HepG2 (cell line): ENCODE data around the gene KCNIP4. TPM values are rescaled to one million over a fixed set of nuclear protein-coding genes. Genes with fewer than 3 reads are reported as not detected.

Experiments
- ATAC-seq: fragments of 200-7000 bp; cut with Tn5 transposase; 3 replicates; pipeline ENCODE4 v1.9.1; 2020; ENCODE audit warnings: mild to moderate bottlenecking, moderate library complexity
- BruUV-seq: library from RNA; stranded (reverse); fragments of 400-500 nt; replicated peaks from 2 replicates; lab custom pipeline; 2021; lab: Mats Ljungman, UMichigan
- CTCF ChIA-PET: fragments of 300-600 bp; formaldehyde crosslinking; extraction: SDS; loops from one replicate; lab custom pipeline; 2021; ENCODE audit warnings: low total read pairs, inconsistent platforms, low intra/inter-chr PET ratio; lab: Yijun Ruan, JAX
- POLR2A ChIA-PET: fragments of 350-600 bp; sonication (Branson Sonifier 250); formaldehyde crosslinking; loops from one replicate; lab custom pipeline; 2020; ENCODE audit warnings: antibody characterized with exemption, inconsistent platforms; lab: Yijun Ruan, JAX
- DNase-seq: peaks from one replicate; pipeline ENCODE4 v3.0.0-alpha.2; 2015; ENCODE audit warnings: low spot score
- FAIRE-seq: peaks from 3 replicates; lab custom pipeline; 2011; peaks lifted over from hg19 to GRCh38; lab: Jason Lieb, UNC
- H2AFZ ChIP-seq: one replicate; pipeline ENCODE4 v1.6.1; 2011; ENCODE audit warnings: low read length, inconsistent platforms
- H3K27ac ChIP-seq: fragments of 300-600 bp; 3 replicates; pipeline ENCODE4 v1.8.0; 2011; ENCODE audit warnings: mixed run types, mild to moderate bottlenecking, mixed read lengths, low read length, inconsistent platforms; ENCODE audit not compliant: insufficient read depth; ENCODE audit errors: extremely low read length
- H3K27me3 ChIP-seq, 2 experiments: fragments of 200-600 bp in 1 of 2; 2 replicates in 1 of 2; 3 replicates in 1 of 2; pipeline versions ENCODE4 v1.6.0 to v1.8.0; 2011; ENCODE audit warnings: low read length in 2 of 2, mild to moderate bottlenecking in 2 of 2, moderate library complexity in 2 of 2, inconsistent platforms in 1 of 2; ENCODE audit not compliant: insufficient read depth in 2 of 2, control insufficient read depth in 1 of 2
- H3K36me3 ChIP-seq, 2 experiments: fragments of 200-600 bp in 1 of 2; replicated peaks in 1 of 2; 2 replicates in 1 of 2; 3 replicates in 1 of 2; pipeline versions ENCODE4 v1.5.1 to v1.8.0; 2011; ENCODE audit warnings: low read length in 2 of 2, inconsistent platforms in 1 of 2; ENCODE audit not compliant: insufficient read depth in 2 of 2, control insufficient read depth in 1 of 2
- H3K4me1 ChIP-seq: 2 replicates; pipeline ENCODE4 v1.5.1; 2012; ENCODE audit warnings: low read length, inconsistent platforms; ENCODE audit not compliant: insufficient read depth
- H3K4me2 ChIP-seq: 2 replicates; pipeline ENCODE4 v1.6.0; 2011; ENCODE audit warnings: low read depth, low read length, inconsistent platforms
- H3K4me3 ChIP-seq, 3 experiments: fragments of 200-600 bp in 1 of 3; sonication (generic), shearing (Covaris generic) in 1 of 3; replicated peaks in 1 of 3; 2 replicates each; pipeline ENCODE4 v1.5.1; 2011 to 2016; ENCODE audit warnings: low read length in 3 of 3, inconsistent platforms in 2 of 3, low read depth in 2 of 3, mild to moderate bottlenecking in 2 of 3, control low read depth in 1 of 3, mixed read lengths in 1 of 3; ENCODE audit not compliant: insufficient read depth in 1 of 3
- H3K79me2 ChIP-seq: one replicate; pipeline ENCODE4 v1.6.1; 2011; ENCODE audit warnings: low read length, inconsistent platforms; ENCODE audit not compliant: insufficient read depth
- H3K9ac ChIP-seq: 2 replicates; pipeline ENCODE4 v1.6.0; 2011; ENCODE audit warnings: mild to moderate bottlenecking, low read depth, low read length, inconsistent platforms; ENCODE audit not compliant: insufficient read depth
- H3K9me3 ChIP-seq: 2 replicates; pipeline ENCODE4 v1.5.1; 2012; ENCODE audit warnings: mild to moderate bottlenecking, low read length
- H4K20me1 ChIP-seq: 2 replicates; pipeline ENCODE4 v1.6.0; 2011; ENCODE audit warnings: inconsistent platforms, mild to moderate bottlenecking, low read length, moderate library complexity; ENCODE audit not compliant: insufficient read depth
- ADNP ChIP-seq: sonication (generic); formaldehyde crosslinking; IDR thresholded peaks from 2 replicates; pipeline ENCODE4 v1.4.0; 2020; ENCODE audit warnings: missing genetic modification reagents
- CBX2 ChIP-seq, 2 experiments: fragments of 200-600 bp in 1 of 2; sonication (generic); formaldehyde crosslinking in 1 of 2; IDR thresholded peaks; 2 replicates each; pipeline versions ENCODE4 v1.7.0 to v1.8.1; 2018 to 2022; ENCODE audit warnings: low read depth in 2 of 2, low read length in 1 of 2, mild to moderate bottlenecking in 1 of 2, missing genetic modification reagents in 1 of 2
- HIVEP1 ChIP-seq: sonication (generic); formaldehyde crosslinking; IDR thresholded peaks from 2 replicates; pipeline ENCODE4 v1.4.0; 2020; ENCODE audit warnings: mild to moderate bottlenecking, missing genetic modification reagents
- HOMEZ ChIP-seq: IDR thresholded peaks from 2 replicates; pipeline ENCODE4 v1.6.1; 2016; ENCODE audit warnings: low read depth
- MIXL1 ChIP-seq: IDR thresholded peaks from 2 replicates; pipeline ENCODE4 v1.6.1; 2016
- PAX8 ChIP-seq: sonication (generic); formaldehyde crosslinking; IDR thresholded peaks from 2 replicates; pipeline ENCODE4 v1.8.0; 2022; ENCODE audit warnings: mild to moderate bottlenecking, missing genetic modification reagents, borderline replicate concordance
- RBFOX2 ChIP-seq: fragments of 200-400 bp; formaldehyde crosslinking; IDR thresholded peaks from 2 replicates; pipeline ENCODE4 v1.6.1; 2017; ENCODE audit warnings: low read depth, mild to moderate bottlenecking, low read length
- SIX1 ChIP-seq: sonication (generic); formaldehyde crosslinking; IDR thresholded peaks from 2 replicates; pipeline ENCODE4 v1.4.0; 2020; ENCODE audit warnings: missing genetic modification reagents, borderline replicate concordance
- STAT5B ChIP-seq: sonication (generic); formaldehyde crosslinking; IDR thresholded peaks from 2 replicates; pipeline ENCODE4 v1.4.0; 2020; ENCODE audit warnings: missing genetic modification reagents
- XRCC5 ChIP-seq: fragments of 200-400 bp; formaldehyde crosslinking; optimal IDR thresholded peaks from 2 replicates; pipeline ENCODE3; 2017; ENCODE audit warnings: mild to moderate bottlenecking, low read length
- ZNF205 ChIP-seq: IDR thresholded peaks from 2 replicates; pipeline ENCODE4 v1.6.1; 2018; ENCODE audit warnings: missing biosample characterization, missing genetic modification reagents
- ZNF251 ChIP-seq: sonication (generic); formaldehyde crosslinking; IDR thresholded peaks from 2 replicates; pipeline ENCODE4 v1.9.0; 2021; ENCODE audit warnings: mild to moderate bottlenecking, missing genetic modification reagents
- ZNF580 ChIP-seq: IDR thresholded peaks from 2 replicates; pipeline ENCODE4 v1.6.1; 2016; ENCODE audit warnings: low read depth, borderline replicate concordance
- ZNF710 ChIP-seq: sonication (generic); formaldehyde crosslinking; IDR thresholded peaks from 2 replicates; pipeline ENCODE4 v1.5.0; 2020; ENCODE audit warnings: mild to moderate bottlenecking, missing genetic modification reagents, borderline replicate concordance
- ZNF850 ChIP-seq: sonication (generic); formaldehyde crosslinking; conservative IDR thresholded peaks from 2 replicates; pipeline ENCODE4 v1.9.0; 2021; ENCODE audit warnings: mild to moderate bottlenecking, missing genetic modification reagents
- WGBS: methylation state at CpG from one replicate; pipeline ENCODE4 v1.1.6; 2017; ENCODE audit warnings: low lambda C conversion rate; 5-methylcytosine and 5-hydroxymethylcytosine counted together
- in situ Hi-C: cut with HindIII; loops from 2 replicates; pipeline ENCODE4 v1.10.0; 2017; ENCODE audit warnings: low pct_unique_long_range_greater_than_20kb; ENCODE audit not compliant: extremely low pct_ligation_motif_present
- intact Hi-C: fragments of 100-400 bp; cut with micrococcal nuclease; formaldehyde crosslinking; loops from one replicate; pipeline ENCODE4 v1.10.0; 2022; ENCODE audit not compliant: unreplicated experiment
- polyA plus RNA-seq, 8 experiments: library from polyadenylated mRNA; depleted of rRNA in 3 of 8; stranded (reverse) in 7 of 8; unstranded in 1 of 8; fragments of >200 nt; fragmentation: Illumina TruSeq in 4 of 8; extraction: Trizol in 4 of 8; gene quantifications; 2 replicates each; pipeline versions ENCODE4 v1.2.1 to v1.2.3, GENCODE V29; 2011 to 2016; ENCODE audit warnings: low read depth in 4 of 8, missing spikeins in 1 of 8, mixed read lengths in 1 of 8; ENCODE audit not compliant: insufficient read depth in 1 of 8
- total RNA-seq, 5 experiments: library from RNA; depleted of rRNA; stranded (reverse); fragments of >200 nt; fragmentation: Illumina TruSeq; extraction: Trizol; gene quantifications; 2 replicates each; pipeline ENCODE4 v1.2.3, GENCODE V29; 2016; ENCODE audit warnings: low read depth in 1 of 5

KCNIP4 gene
- total and polyA plus RNA-seq, 2 of the 13 experiments (the other 11 are each of a cell fraction or from before 2014, with no cell fraction given): 0.09 TPM; not detected in 1

- Histone ChIP-seq H3K27me3 (no peaks in the 10 kb centered on the region), H3K36me3 (no peaks in the 10 kb centered on the region), H3K9ac (no peak overlapping the region), H3K4me3 (no peak overlapping the region), H4K20me1 (no peaks in the 10 kb centered on the region), H3K4me1 (no peaks in the 10 kb centered on the region), H2AFZ (no peak overlapping the region), H3K4me2 (no peak overlapping the region), H3K9me3 (peaks cover 27% of the 10 kb centered on the region), H3K79me2 (no peaks in the 10 kb centered on the region), H3K27ac (no peak overlapping the region)
- TF ChIP-seq ZNF580 (CRISPR knock-in tag) (no peak), STAT5B (CRISPR knock-in tag) (no peak), HIVEP1 (no peak), CBX2 (IDR thresholded peaks at IDR 0.05; ENCODE audit: low read depth, low read length) (no peak), CBX2 (CRISPR knock-in tag; IDR thresholded peaks at IDR 0.05; ENCODE audit: low read depth) (no peak), ADNP (CRISPR knock-in tag) (no peak), SIX1 (CRISPR knock-in tag) (no peak), ZNF251 (CRISPR knock-in tag) (no peak), ZNF850 (CRISPR knock-in tag) (no peak), HOMEZ (no peak), RBFOX2 (no peak), XRCC5 (no peak), PAX8 (no peak), ZNF710 (no peak), ZNF205 (CRISPR knock-in tag) (no peak), MIXL1 (CRISPR knock-in tag) (no peak)
- intact Hi-C loops (no loop called here), in situ Hi-C loops (no loop called here)
- DNase-seq (no peak), FAIRE-seq (no peak), ATAC-seq (no peak)
- WGBS: 25% methylated on average over 2 of the region's 2 CpGs
- no TSS peak for BruUV-seq
- ChIA-PET CTCF (no interaction called here), POLR2A (no interaction called here)
These were observed 48.4 kb downstream of the KCNIP4 start for GRCh38 chr4:21900211-21900610.
